ENCODE results near the gene LRIG3. TPM values are rescaled to one million over a fixed set of nuclear protein-coding genes. Genes with fewer than 3 reads are reported as not detected.

LRIG3 gene
- total and polyA plus RNA-seq, 2 of the 8 experiments (the other 6 are each of a cell fraction or from before 2014, with no cell fraction given) = 6.5 to 9.1 TPM

DNA sequence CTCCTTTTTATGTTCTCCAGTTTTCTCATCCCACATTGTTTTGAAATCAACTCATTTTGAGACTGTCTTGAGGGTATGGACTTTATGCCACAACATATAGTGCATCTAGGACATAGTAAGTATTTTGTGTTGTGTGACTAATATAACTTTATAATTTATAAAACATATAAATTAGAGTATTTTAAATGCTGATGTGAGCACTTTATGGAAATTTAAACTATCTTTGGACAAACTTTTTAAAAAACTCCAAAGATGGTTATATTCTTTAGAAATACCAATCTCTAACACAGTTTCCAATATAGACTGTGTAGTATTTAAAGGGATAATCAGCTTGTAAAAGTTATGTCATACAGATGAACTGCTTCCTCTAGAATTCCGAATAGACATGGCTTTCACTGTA lies 87.4 kb downstream of the LRIG3 start:
- Histone ChIP-seq H3K36me3 (ENCODE audit: control insufficient read depth in 2 of 4, insufficient read depth in 4 of 4, low read length in 3 of 4) (no peaks in the 10 kb centered on the region), H3K4me1 (replicated peaks in 1 of 4; ENCODE audit: control insufficient read depth in 3 of 4, insufficient read depth in 4 of 4, low read length in 3 of 4) (no peaks in the 10 kb centered on the region), H3K4me3 (ENCODE audit: extremely low read depth in 1 of 4, insufficient read depth in 2 of 4, low read depth in 3 of 4, low read length in 4 of 4) (no peak overlapping the region), H2AFZ (ENCODE audit: low read length) (no peak overlapping the region), H3K56ac (replicated peaks; ENCODE audit: insufficient read length, low read depth, low read length) (no peak overlapping the region), H4K91ac (replicated peaks; ENCODE audit: insufficient read length, low read length) (no peak overlapping the region), H3K18ac (ENCODE audit: extremely low read depth, low read length) (no peak overlapping the region), H2BK15ac (ENCODE audit: low read length) (no peak overlapping the region), H3K79me1 (ENCODE audit: low read depth, low read length) (no peaks in the 10 kb centered on the region), H4K8ac (ENCODE audit: extremely low read depth, insufficient read depth, low read length) (no peak overlapping the region), H3K23ac (ENCODE audit: insufficient read length) (no peak overlapping the region), H2BK120ac (replicated peaks; ENCODE audit: low read depth, low read length) (no peak overlapping the region), H3K23me2 (ENCODE audit: low read depth, low read length) (no peaks in the 10 kb centered on the region), H3K9me3 (ENCODE audit: insufficient read depth in 2 of 2, low read depth in 1 of 2, low read length in 1 of 2) (no peaks in the 10 kb centered on the region), H4K20me1 (replicated peaks in 1 of 2; ENCODE audit: control insufficient read depth in 1 of 2, insufficient read depth in 2 of 2, low read length in 2 of 2) (no peaks in the 10 kb centered on the region), H2BK12ac (ENCODE audit: low read depth, low read length) (no peak overlapping the region), H3K4me2 (ENCODE audit: insufficient read depth in 1 of 2, low read depth in 2 of 2, low read length in 2 of 2) (no peak overlapping the region), H2BK5ac (ENCODE audit: low read depth, low read length) (no peak overlapping the region), H4K5ac (ENCODE audit: insufficient read length, low read depth, low read length) (no peak overlapping the region), H3K4ac (replicated peaks; ENCODE audit: insufficient read length, low read depth, low read length) (no peak overlapping the region), H3K27me3 (replicated peaks in 1 of 4; ENCODE audit: control insufficient read depth in 3 of 4, extremely low read depth in 1 of 4, insufficient read depth in 3 of 4, low read length in 3 of 4) (no peaks in the 10 kb centered on the region), H2BK20ac (ENCODE audit: low read length) (no peak overlapping the region), H3K27ac (ENCODE audit: low read depth, low read length) (no peak overlapping the region), H2AK5ac (ENCODE audit: low read depth, low read length) (no peak overlapping the region), H3K79me2 (ENCODE audit: control insufficient read depth in 1 of 2, insufficient read depth in 2 of 2, low read length in 2 of 2) (no peaks in the 10 kb centered on the region), H3K14ac (ENCODE audit: insufficient read length) (no peak overlapping the region), H3K9ac (replicated peaks in 1 of 4; ENCODE audit: extremely low read depth in 1 of 4, low read depth in 3 of 4, low read length in 3 of 4) (no peak overlapping the region)
- FAIRE-seq = no peak
- ChIA-PET CTCF (ENCODE audit: partially characterized antibody) (interaction anchor here (0.6 to 2.1 kb wide), 2 partner anchors 13 to 29 kb away, joined by 3 to 5 read pairs; no protein-coding TSS in a partner anchor), POLR2A (ENCODE audit: partially characterized antibody) (no interaction called here)
- 94% methylated on average over 1 of the region's 1 CpG; no CpG with 5 or more reads in 1 of the 2 experiments for WGBS, 2 experiments (ENCODE audit: extremely low coverage in 1 of 2, insufficient coverage in 1 of 2, insufficient read length in 1 of 2, insufficient replicate concordance in 2 of 2, low coverage in 1 of 2, low lambda C conversion rate in 2 of 2, missing lambda C conversion rate in 1 of 2)
- DNase-seq (ENCODE audit: low read depth in 1 of 2, low spot score in 2 of 2) = no peak
- TF ChIP-seq CBX8 (IDR thresholded peaks at IDR 0.05; ENCODE audit: borderline replicate concordance, low read depth, low read length) (no peak), JUN (IDR thresholded peaks at IDR 0.05; ENCODE audit: low read depth, low read length) (no peak), RNF2 (IDR thresholded peaks at IDR 0.05; ENCODE audit: borderline replicate concordance, low read depth, low read length, missing control alignments, poor library complexity, severe bottlenecking) (no peak), SIX5 (IDR thresholded peaks at IDR 0.05; ENCODE audit: low read depth, low read length) (no peak), NANOG (IDR thresholded peaks at IDR 0.05; ENCODE audit: insufficient read depth, low read depth, low read length, poor library complexity, severe bottlenecking) (no peak), JUND (IDR thresholded peaks at IDR 0.05; ENCODE audit: low read length) (no peak), RAD21 (IDR thresholded peaks at IDR 0.05 in 1 of 2, conservative IDR thresholded peaks at IDR 0.05 in 1 of 2; ENCODE audit: low read depth in 2 of 2, low read length in 2 of 2) (no peak), CBX5 (IDR thresholded peaks at IDR 0.05; ENCODE audit: low read depth, low read length) (no peak), USF2 (IDR thresholded peaks at IDR 0.05; ENCODE audit: low read length) (no peak), TAF1 (IDR thresholded peaks at IDR 0.05; ENCODE audit: low read depth, low read length) (no peak), BCL11A (IDR thresholded peaks at IDR 0.05; ENCODE audit: low read depth in 2 of 2, low read length in 2 of 2) (no peak), TBP (IDR thresholded peaks at IDR 0.05; ENCODE audit: low read depth, low read length) (no peak), SRF (IDR thresholded peaks at IDR 0.05; ENCODE audit: low read depth, low read length) (no peak)
